Pericardium fibroblast (primary cell): ENCODE results near the gene SMIM44. TPM values are rescaled to one million over a fixed set of nuclear protein-coding genes. Genes with fewer than 3 reads are reported as not detected.

Experiments
- total RNA-seq: library from RNA; depleted of rRNA; stranded (reverse); fragments of >200 nt; gene quantifications from 2 replicates; pipeline ENCODE4 v1.2.3, GENCODE V29; 2015

Gene SMIM44
- not detected in 2 replicates for total RNA-seq

GRCh38 chr19:3483226-3483628 lies at the start of gene SMIM44:
Gene SMIM44 (minus strand): TSS chr19:3483441. CDS start chr19:3483403, 38 bp downstream.

GRCh38 chr19:3505598-3506383 lies 22.6 kb upstream of the SMIM44 start, which contains the start of gene FZR1:
Gene FZR1 (plus strand): TSS chr19:3506311. CDS start chr19:3522990, 16,679 bp downstream.

GRCh38 chr19:3500429-3501101 lies 17.3 kb upstream of the SMIM44 start, which contains the start of gene DOHH:
Gene DOHH (minus strand): TSS chr19:3500674. CDS start chr19:3496814, 3,860 bp downstream.

GRCh38 chr19:3480383-3481091 lies 2.7 kb downstream of the SMIM44 start, which contains the start of gene SMIM24:
Gene SMIM24 (minus strand): TSS chr19:3480525. CDS start chr19:3480463, 62 bp downstream.

Other genes starting within 250 kb of the SMIM44 start
- gene NFIC, start 116.9 kb downstream of the SMIM44 start, total RNA-seq = 36.3 and 65.0 TPM in 2 replicates
- not detected in 2 replicates for gene SMIM24, start 2.9 kb downstream of the SMIM44 start, total RNA-seq
- gene DOHH, start 17.2 kb upstream of the SMIM44 start, total RNA-seq = 12.2 and 18.8 TPM in 2 replicates
- gene FZR1, start 22.9 kb upstream of the SMIM44 start, total RNA-seq = 16.2 and 19.4 TPM in 2 replicates
- gene TEKTIP1, start 55.7 kb upstream of the SMIM44 start, total RNA-seq = not detected in 2 replicates
- 56.2 and 65.9 TPM in 2 replicates for gene MFSD12, start 74.1 kb upstream of the SMIM44 start, total RNA-seq
- 92.5 and 95.8 TPM in 2 replicates for gene HMG20B, start 89.5 kb upstream of the SMIM44 start, total RNA-seq
- gene GIPC3, start 102.0 kb upstream of the SMIM44 start, total RNA-seq = 0.12 and 0.34 TPM in 2 replicates
- 0.47 and 1.4 TPM in 2 replicates for gene TBXA2R, start 123.4 kb upstream of the SMIM44 start, total RNA-seq
- gene CACTIN, start 143.3 kb upstream of the SMIM44 start, total RNA-seq = 21.6 and 23.5 TPM in 2 replicates
- 37.3 and 42.4 TPM in 2 replicates for gene PIP5K1C, start 217.0 kb upstream of the SMIM44 start, total RNA-seq
- not detected in 2 replicates for gene TJP3, start 224.9 kb upstream of the SMIM44 start, total RNA-seq